Calu3 (cell line): ENCODE results near the gene DPM2. TPM values are rescaled to one million over a fixed set of nuclear protein-coding genes. Genes with fewer than 3 reads are reported as not detected.

ENCODE experiments used
- BruUV-seq: library from RNA; stranded (reverse); fragments of 400-500 nt; replicated peaks from 2 replicates; lab custom pipeline; 2021; lab: Mats Ljungman, UMichigan
- CTCF ChIA-PET: fragments of 300-600 bp; sonication (Branson Sonifier 250); formaldehyde crosslinking; loops from one replicate; lab custom pipeline; 2022; ENCODE audit warnings: antibody characterized with exemption; lab: Charles Lee
- DNase-seq: peaks from one replicate; pipeline ENCODE4 v3.0.0; 2022
- H3K27ac Mint-ChIP-seq: one replicate; pipeline ENCODE4 v1.8.0; 2022; ENCODE audit warnings: mixed read lengths; ENCODE audit not compliant: unreplicated experiment
- H3K27me3 Mint-ChIP-seq: one replicate; pipeline ENCODE4 v1.8.0; 2022; ENCODE audit warnings: mixed read lengths; ENCODE audit not compliant: unreplicated experiment
- H3K36me3 Mint-ChIP-seq: one replicate; pipeline ENCODE4 v1.8.0; 2022; ENCODE audit warnings: mild to moderate bottlenecking, moderate library complexity, mixed read lengths; ENCODE audit not compliant: insufficient read depth, unreplicated experiment
- H3K4me1 Mint-ChIP-seq: one replicate; pipeline ENCODE4 v1.8.0; 2022; ENCODE audit warnings: mild to moderate bottlenecking, low read depth, mixed read lengths; ENCODE audit not compliant: unreplicated experiment
- H3K4me3 Mint-ChIP-seq: one replicate; pipeline ENCODE4 v1.8.0; 2022; ENCODE audit warnings: mild to moderate bottlenecking, low read depth, moderate library complexity, mixed read lengths; ENCODE audit not compliant: unreplicated experiment
- H3K9me3 Mint-ChIP-seq: one replicate; pipeline ENCODE4 v1.8.0; 2022; ENCODE audit warnings: low read depth, mixed read lengths; ENCODE audit not compliant: unreplicated experiment
- CTCF ChIP-seq: fragments of 200-600 bp; IDR thresholded peaks from one replicate; pipeline ENCODE4 v1.8.0; 2022; ENCODE audit warnings: antibody characterized with exemption; ENCODE audit not compliant: unreplicated experiment
- intact Hi-C: fragments of 100-400 bp; cut with micrococcal nuclease; formaldehyde crosslinking; loops from one replicate; pipeline ENCODE4 v1.10.0; 2022; ENCODE audit not compliant: unreplicated experiment
- total RNA-seq: library from RNA; stranded (reverse); gene quantifications from 2 replicates; pipeline ENCODE4 v1.2.3, GENCODE V29; 2022

DPM2 gene
- total RNA-seq, 1 experiment from 2014 or later = 31.5 TPM

DNA sequence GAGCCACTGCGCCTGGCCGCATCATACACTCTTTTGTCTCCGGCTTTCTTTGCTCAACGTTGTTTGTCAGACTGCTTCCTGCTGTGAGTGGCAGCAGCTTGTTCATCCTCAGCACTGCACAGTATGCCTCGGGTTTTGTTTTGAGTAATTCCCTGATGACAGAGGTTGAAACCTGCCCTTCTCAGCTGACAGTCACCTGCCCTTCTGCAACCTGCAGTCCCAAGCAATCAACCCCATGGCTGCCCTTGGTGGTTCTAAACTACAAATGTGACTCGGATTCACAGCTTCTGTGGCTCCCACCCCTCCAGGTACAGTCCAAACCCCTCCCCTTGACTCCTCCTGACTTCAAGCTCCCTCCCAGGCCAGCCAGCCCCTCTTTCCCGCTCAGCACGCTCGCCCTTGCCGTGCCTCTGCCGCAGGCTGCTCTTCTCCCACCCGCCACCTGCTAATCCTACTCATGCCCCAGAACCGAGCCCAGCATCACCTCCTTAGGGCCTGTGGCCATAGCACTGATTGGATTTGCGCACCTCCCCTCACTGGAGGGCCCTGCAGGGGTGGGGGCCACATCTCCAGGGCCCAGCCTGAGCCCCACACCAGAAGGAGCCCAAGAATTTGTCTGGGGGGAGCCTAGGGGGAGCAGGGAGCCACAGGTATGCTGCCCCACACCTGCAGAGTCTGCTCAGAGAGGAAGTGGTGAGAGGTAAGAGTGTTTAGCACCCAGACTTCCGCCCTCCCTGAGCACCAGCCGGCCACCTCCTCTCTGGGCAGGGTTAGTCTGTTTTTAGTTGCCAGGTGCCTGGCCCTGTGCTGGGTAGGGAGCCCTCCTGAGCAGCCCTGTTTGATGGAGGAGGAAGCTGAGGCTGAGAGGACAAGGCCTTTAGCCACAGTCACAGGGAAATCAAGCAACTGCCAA is 33.0 kb upstream of the DPM2 start:
- peaks cover 48% of the 10 kb centered on the region for H3K36me3 Mint-ChIP-seq
- peak overlapping the region; percentile 61 for H3K4me3 Mint-ChIP-seq
- no peaks in the 10 kb centered on the region for H3K27me3 Mint-ChIP-seq
- peak overlapping the region; percentile 83 for H3K27ac Mint-ChIP-seq
- no peak for DNase-seq
- CTCF ChIA-PET = no interaction called here
- BruUV-seq = no TSS peak
- intact Hi-C loops = no loop called here
- H3K9me3 Mint-ChIP-seq = no peaks in the 10 kb centered on the region
- TF ChIP-seq CTCF = no peak
- H3K4me1 Mint-ChIP-seq = peaks cover 70% of the 10 kb centered on the region

DNA sequence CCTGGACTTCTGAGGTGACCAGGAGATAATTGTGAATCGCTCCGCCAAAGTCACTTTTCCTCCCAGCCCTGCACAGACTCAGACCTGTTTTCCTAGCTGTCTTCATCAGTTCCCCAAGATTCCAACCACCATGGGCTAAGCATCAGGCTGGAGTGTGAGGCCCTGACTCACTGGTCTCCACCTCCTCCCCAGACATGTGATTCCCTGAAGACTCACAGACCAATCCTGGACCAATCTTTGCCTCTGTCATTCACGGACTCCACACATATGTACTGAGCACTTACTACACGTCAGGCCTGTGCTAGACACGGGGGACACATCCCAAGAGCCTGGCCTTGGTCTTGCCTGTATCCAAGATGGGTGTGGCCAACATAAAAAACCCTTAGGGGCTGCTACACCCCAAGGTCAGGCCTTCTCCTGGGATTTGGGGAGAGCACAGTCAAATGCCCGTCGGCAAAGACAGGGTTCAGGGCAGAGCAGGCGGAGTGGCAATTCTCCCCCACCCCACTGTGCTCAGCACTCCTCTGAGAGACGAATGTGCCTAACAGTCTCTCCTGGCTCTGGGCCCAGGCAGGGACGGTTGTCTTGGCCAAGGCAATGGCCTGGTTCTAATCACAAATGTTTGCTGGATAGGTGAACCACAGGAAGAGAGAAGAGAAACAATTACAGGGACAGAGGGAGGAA is 31.2 kb upstream of the DPM2 start:
- intact Hi-C loops = no loop called here
- Mint-ChIP-seq H3K4me1 (peaks cover 60% of the 10 kb centered on the region), H3K27me3 (no peaks in the 10 kb centered on the region), H3K36me3 (peaks cover 57% of the 10 kb centered on the region), H3K27ac (peak overlapping the region; percentile 95), H3K9me3 (no peaks in the 10 kb centered on the region), H3K4me3 (peak overlapping the region; percentile 47)
- TF ChIP-seq CTCF = no peak
- BruUV-seq = no TSS peak
- DNase-seq = no peak
- CTCF ChIA-PET = interaction anchor here (1.0 kb wide), 1 partner anchor 67 kb away, joined by 8 read pairs; no protein-coding TSS in a partner anchor

GRCh38 chr9:127968042-127968441 is 30.4 kb upstream of the DPM2 start:
- Mint-ChIP-seq H3K4me1 (peaks cover 64% of the 10 kb centered on the region), H3K36me3 (peaks cover 57% of the 10 kb centered on the region), H3K4me3 (peak overlapping the region; percentile 47), H3K27me3 (no peaks in the 10 kb centered on the region), H3K9me3 (no peaks in the 10 kb centered on the region), H3K27ac (peak overlapping the region; percentile 95)
- TF ChIP-seq CTCF = no peak
- peak; percentile 78 for DNase-seq
- CTCF ChIA-PET = interaction anchor here (0.9 to 1.0 kb wide), 2 partner anchors 12 to 67 kb away, joined by 5 to 8 read pairs; no protein-coding TSS in a partner anchor
- BruUV-seq = no TSS peak
- intact Hi-C loops = no loop called here

GRCh38 chr9:127967151-127967809 is 29.6 kb upstream of the DPM2 start:
- Mint-ChIP-seq H3K36me3 (peaks cover 56% of the 10 kb centered on the region), H3K4me3 (no peak overlapping the region), H3K9me3 (no peaks in the 10 kb centered on the region), H3K4me1 (peaks cover 63% of the 10 kb centered on the region), H3K27ac (peak overlapping the region; percentile 95), H3K27me3 (no peaks in the 10 kb centered on the region)
- CTCF ChIA-PET = interaction anchor here (0.9 kb wide), 1 partner anchor 12 kb away, joined by 5 read pairs; no protein-coding TSS in a partner anchor
- intact Hi-C loops = no loop called here
- BruUV-seq = no TSS peak
- no peak for TF ChIP-seq CTCF
- no peak for DNase-seq
